HCT116 (cell line): ENCODE data around the gene KIR3DL2. TPM values are rescaled to one million over a fixed set of nuclear protein-coding genes. Genes with fewer than 3 reads are reported as not detected.
"Not testable (repeated sequence)": the region's sequence is repeated elsewhere in the genome, so short reads cannot be mapped to it uniquely, and the experiment has no call there.

Source experiments
- ATAC-seq: fragments of 200-7000 bp; cut with Tn5 transposase; 2 replicates; pipeline ENCODE4 v1.9.1; 2020; ENCODE audit warnings: mild to moderate bottlenecking, moderate library complexity
- BruUV-seq: library from RNA; stranded (reverse); fragments of 400-500 nt; replicated peaks from 2 replicates; lab custom pipeline; 2021; lab: Mats Ljungman, UMichigan
- CTCF ChIA-PET: fragments of 300-600 bp; sonication (Branson Sonifier 250); formaldehyde crosslinking; loops from one replicate; lab custom pipeline; 2021; ENCODE audit warnings: antibody characterized with exemption; lab: Charles Lee
- POLR2A ChIA-PET: fragments of 300-600, 350-600 bp; sonication (Branson Sonifier 250); formaldehyde crosslinking; loops from one replicate; lab custom pipeline; 2021; ENCODE audit warnings: antibody characterized with exemption; lab: Charles Lee
- RAD21 ChIA-PET, 2 experiments: fragments of 300-600 bp; sonication (Branson Sonifier 250); formaldehyde crosslinking; loops; one replicate each; lab custom pipeline; 2023; ENCODE audit warnings: low total read pairs in 2 of 2; ENCODE audit not compliant: uncharacterized antibody in 2 of 2, unreplicated experiment in 2 of 2, low non-redundant PET in 1 of 2; lab: Charles Lee
- DNase-seq: peaks from one replicate; pipeline ENCODE4 v3.0.0-alpha.2; 2010; ENCODE audit warnings: low read depth, low spot score
- H2AFZ ChIP-seq: fragments of 200-600 bp; shearing (Covaris generic), sonication (generic); 2 replicates; pipeline ENCODE4 v1.6.1; 2017; ENCODE audit warnings: low read depth, mixed run types, mixed read lengths, antibody characterized with exemption, low read length; ENCODE audit not compliant: poor library complexity, severe bottlenecking
- H3K27ac ChIP-seq: 2 replicates; pipeline ENCODE4 v1.5.1; 2012; ENCODE audit warnings: low read depth, low read length
- H3K27me3 ChIP-seq: fragments of 200-600 bp; sonication (generic); 2 replicates; pipeline ENCODE4 v1.6.1; 2016; ENCODE audit warnings: mixed run types, low read length, mixed read lengths; ENCODE audit not compliant: insufficient read depth
- H3K36me3 ChIP-seq, 2 experiments: fragments of 200-500 bp in 1 of 2; fragments of 200-600 bp in 1 of 2; sonication (Bioruptor generic) in 1 of 2; sonication (generic) in 1 of 2; 2 replicates each; pipeline versions ENCODE4 v1.5.1 to v1.6.1; 2014 to 2016; ENCODE audit warnings: low read length in 2 of 2, inconsistent platforms in 1 of 2, mixed read lengths in 1 of 2, mixed run types in 1 of 2; ENCODE audit not compliant: insufficient read depth in 2 of 2, control insufficient read depth in 1 of 2
- H3K4me1 ChIP-seq, 2 experiments: fragments of 200-600 bp in 1 of 2; sonication (generic) in 1 of 2; 2 replicates each; pipeline versions ENCODE4 v1.5.1 to v1.6.1; 2012 to 2017; ENCODE audit warnings: low read length in 2 of 2, inconsistent platforms in 1 of 2, mild to moderate bottlenecking in 1 of 2, mixed read lengths in 1 of 2, mixed run types in 1 of 2, moderate library complexity in 1 of 2; ENCODE audit not compliant: insufficient read depth in 2 of 2, control insufficient read depth in 1 of 2
- H3K4me2 ChIP-seq: fragments of 200-600 bp; sonication (generic); 2 replicates; pipeline ENCODE4 v1.6.1; 2017; ENCODE audit warnings: mixed run types, low read length, mixed read lengths
- H3K4me3 ChIP-seq, 2 experiments: fragments of 200-600 bp in 1 of 2; sonication (generic) in 1 of 2; replicated peaks in 1 of 2; 2 replicates each; pipeline ENCODE4 v1.5.1; 2011 to 2016; ENCODE audit warnings: low read length in 2 of 2, control low read depth in 1 of 2, low read depth in 1 of 2, mild to moderate bottlenecking in 1 of 2, mixed read lengths in 1 of 2, mixed run types in 1 of 2
- H3K79me2 ChIP-seq: fragments of 200-600 bp; sonication (generic); 2 replicates; pipeline ENCODE4 v1.6.1; 2017; ENCODE audit warnings: mild to moderate bottlenecking, mixed run types, low read length, moderate library complexity, mixed read lengths; ENCODE audit not compliant: insufficient read depth
- H3K9ac ChIP-seq: fragments of 200-600 bp; sonication (generic); 2 replicates; pipeline ENCODE4 v1.6.1; 2016; ENCODE audit warnings: low read length, mixed read lengths
- H3K9me2 ChIP-seq: fragments of 200-600 bp; sonication (generic), shearing (Covaris generic); 2 replicates; pipeline ENCODE4 v1.6.1; 2017; ENCODE audit warnings: mixed run types, mild to moderate bottlenecking, moderate library complexity; ENCODE audit not compliant: insufficient read depth
- H3K9me3 ChIP-seq, 2 experiments: fragments of 200-500 bp in 1 of 2; fragments of 200-600 bp in 1 of 2; sonication (Bioruptor generic) in 1 of 2; sonication (generic) in 1 of 2; 2 replicates each; pipeline ENCODE4 v1.6.1; 2014 to 2017; ENCODE audit warnings: low read length in 2 of 2, mixed read lengths in 2 of 2, inconsistent platforms in 1 of 2, low read depth in 1 of 2, mild to moderate bottlenecking in 1 of 2, mixed run types in 1 of 2, moderate library complexity in 1 of 2; ENCODE audit not compliant: control insufficient read depth in 1 of 2, insufficient read depth in 1 of 2
- H4K20me1 ChIP-seq: fragments of 200-600 bp; sonication (generic), shearing (Covaris generic); 2 replicates; pipeline ENCODE4 v1.6.1; 2017; ENCODE audit warnings: mixed run types, mild to moderate bottlenecking, moderate library complexity; ENCODE audit not compliant: insufficient read depth
- CEBPB ChIP-seq: IDR thresholded peaks from 2 replicates; pipeline ENCODE4 v1.6.1; 2012; ENCODE audit warnings: low read depth
- CTCF ChIP-seq, 3 experiments: fragments of 200-600 bp in 1 of 3; sonication (generic) in 1 of 3; IDR thresholded peaks in 2 of 3; conservative IDR thresholded peaks in 1 of 3; 2 replicates each; pipeline ENCODE4 v1.5.1; 2012 to 2017; ENCODE audit warnings: low read depth in 2 of 3, low read length in 2 of 3, antibody characterized with exemption in 1 of 3, borderline replicate concordance in 1 of 3, control low read depth in 1 of 3, mild to moderate bottlenecking in 1 of 3, mixed read lengths in 1 of 3, mixed run types in 1 of 3, moderate library complexity in 1 of 3; ENCODE audit not compliant: insufficient read depth in 1 of 3
- EGR1 ChIP-seq: IDR thresholded peaks from 2 replicates; pipeline ENCODE4 v1.6.1; 2012; ENCODE audit warnings: low read depth
- ELF1 ChIP-seq: IDR thresholded peaks from 2 replicates; pipeline ENCODE4 v1.6.1; 2012; ENCODE audit warnings: low read depth, borderline replicate concordance
- EZH2phosphoT487 ChIP-seq: fragments of 200-600 bp; IDR thresholded peaks from 2 replicates; pipeline ENCODE4 v1.6.1; 2018; ENCODE audit warnings: antibody characterized with exemption, borderline replicate concordance
- FOSL1 ChIP-seq: IDR thresholded peaks from 2 replicates; pipeline ENCODE4 v1.6.1; 2012; ENCODE audit warnings: low read depth
- MAX ChIP-seq: IDR thresholded peaks from 2 replicates; pipeline ENCODE4 v1.6.1; 2012
- POLR2A ChIP-seq: IDR thresholded peaks from 2 replicates; pipeline ENCODE4 v1.7.0; 2011; ENCODE audit warnings: borderline replicate concordance; ENCODE audit not compliant: insufficient read depth, insufficient read length; ENCODE audit errors: extremely low read depth
- POLR2AphosphoS5 ChIP-seq: IDR thresholded peaks from 2 replicates; pipeline ENCODE4 v1.6.1; 2011; ENCODE audit warnings: mild to moderate bottlenecking, low read depth, low read length, moderate library complexity
- RAD21 ChIP-seq: IDR thresholded peaks from 2 replicates; pipeline ENCODE4 v1.6.1; 2012; ENCODE audit warnings: low read depth, mild to moderate bottlenecking
- SP1 ChIP-seq: IDR thresholded peaks from 2 replicates; pipeline ENCODE4 v1.6.1; 2012; ENCODE audit warnings: low read depth
- SRF ChIP-seq: IDR thresholded peaks from 2 replicates; pipeline ENCODE4 v1.6.1; 2012; ENCODE audit warnings: low read depth
- TCF7L2 ChIP-seq: IDR thresholded peaks from 2 replicates; pipeline ENCODE4 v1.7.0; 2011; ENCODE audit warnings: borderline replicate concordance, inconsistent platforms; ENCODE audit not compliant: insufficient read depth, insufficient read length; ENCODE audit errors: extremely low read depth
- ZBTB33 ChIP-seq: IDR thresholded peaks from 2 replicates; pipeline ENCODE4 v1.6.1; 2011; ENCODE audit warnings: mild to moderate bottlenecking, low read length, moderate library complexity; ENCODE audit not compliant: insufficient replicate concordance; ENCODE audit errors: extremely low read depth
- ZFX ChIP-seq: fragments of 450-650 bp; IDR thresholded peaks from 2 replicates; pipeline ENCODE4 v1.6.1; 2017
- ZNF274 ChIP-seq: fragments of 200-500 bp; sonication (Bioruptor generic); IDR thresholded peaks from 2 replicates; pipeline ENCODE4 v1.6.1; 2014; ENCODE audit warnings: mild to moderate bottlenecking, low read depth, low read length, inconsistent platforms
- intact Hi-C: fragments of 100-400 bp; cut with micrococcal nuclease; formaldehyde crosslinking; loops from 2 replicates; pipeline ENCODE4 v1.10.0; 2022
- total RNA-seq: library from RNA; stranded (reverse); gene quantifications from one replicate; pipeline ENCODE4 v1.2.1, GENCODE V29; 2021; ENCODE audit not compliant: unreplicated experiment

Gene KIR3DL2
- total RNA-seq, 1 experiment from 2014 or later, result not detected

- DNase-seq, result no peak
- no peaks in the 10 kb centered on the region for H3K79me2 ChIP-seq
- no peak overlapping the region for H2AFZ ChIP-seq
- H3K9me2 ChIP-seq, result no peaks in the 10 kb centered on the region
- TF ChIP-seq ZFX (no peak), EZH2phosphoT487 (no peak), MAX (no peak), EGR1 (no peak), POLR2AphosphoS5 (no peak), ZBTB33 (no peak), SRF (no peak), FOSL1 (no peak), POLR2A (no peak), ZNF274 (no peak), CEBPB (no peak), SP1 (no peak), CTCF (IDR thresholded peaks at IDR 0.05 in 2 of 3, conservative IDR thresholded peaks at IDR 0.05 in 1 of 3; ENCODE audit: borderline replicate concordance in 1 of 3, insufficient read depth in 1 of 3, low read depth in 2 of 3, low read length in 2 of 3) (no peak), RAD21 (no peak), ELF1 (no peak), TCF7L2 (no peak)
- H3K4me2 ChIP-seq, result no peak overlapping the region
- H3K27me3 ChIP-seq, result no peaks in the 10 kb centered on the region
- no peak for ATAC-seq
- intact Hi-C loops, result no loop called here
- POLR2A ChIA-PET, result no interaction called here
- no TSS peak for BruUV-seq
- no peak overlapping the region for H3K4me3 ChIP-seq
- no peaks in the 10 kb centered on the region for H3K36me3 ChIP-seq
- CTCF ChIA-PET, result no interaction called here
- H3K4me1 ChIP-seq, result no peaks in the 10 kb centered on the region
- RAD21 ChIA-PET, result no interaction called here
- H4K20me1 ChIP-seq, result no peaks in the 10 kb centered on the region
- no peak overlapping the region for H3K9ac ChIP-seq
- no peak overlapping the region for H3K27ac ChIP-seq
- H3K9me3 ChIP-seq, result no peaks in the 10 kb centered on the region
These were observed 56.6 kb downstream of the KIR3DL2 start for GRCh38 chr19:54906819-54907218.

- H3K4me1 ChIP-seq, H3K27ac ChIP-seq, DNase-seq, H3K79me2 ChIP-seq, H2AFZ ChIP-seq, H3K4me2 ChIP-seq, H3K36me3 ChIP-seq, H3K9me3 ChIP-seq, intact Hi-C loops, ATAC-seq, H4K20me1 ChIP-seq, H3K27me3 ChIP-seq, RAD21 ChIA-PET, POLR2A ChIA-PET, H3K9me2 ChIP-seq, H3K9ac ChIP-seq, BruUV-seq, CTCF ChIA-PET, H3K4me3 ChIP-seq: not testable (repeated sequence)
These were observed 57.7 kb downstream of the KIR3DL2 start for GRCh38 chr19:54907899-54908298.
